ENCODE measurements around the gene UBL4B.
"Not testable (repeated sequence)": the region's sequence is repeated elsewhere in the genome, so short reads cannot be mapped to it uniquely, and the experiment has no call there.

The UBL4B gene

GRCh38 chr1:110076789-110077500 is 35.3 kb upstream of the UBL4B start:
- no peak for DNase-seq (ENCODE audit: low read depth)
- TF ChIP-seq CTCF (IDR thresholded peaks at IDR 0.05; ENCODE audit: insufficient read depth, low read depth, low read length, missing control alignments) = no peak
- no peak overlapping the region for H3K4me3 ChIP-seq (ENCODE audit: low read depth, low read length)

GRCh38 chr1:110079995-110080394 is 32.2 kb upstream of the UBL4B start:
- DNase-seq (ENCODE audit: low read depth); H3K4me3 ChIP-seq (ENCODE audit: low read depth, low read length): not testable (repeated sequence)

GRCh38 chr1:110081061-110081460 is 31.2 kb upstream of the UBL4B start:
- no peak for TF ChIP-seq CTCF (IDR thresholded peaks at IDR 0.05; ENCODE audit: insufficient read depth, low read depth, low read length, missing control alignments)
- H3K4me3 ChIP-seq (ENCODE audit: low read depth, low read length) = no peak overlapping the region

GRCh38 chr1:110082477-110082876 is 29.8 kb upstream of the UBL4B start:
- H3K4me3 ChIP-seq (ENCODE audit: low read depth, low read length) = no peak overlapping the region
- no peak for TF ChIP-seq CTCF (IDR thresholded peaks at IDR 0.05; ENCODE audit: insufficient read depth, low read depth, low read length, missing control alignments)
- DNase-seq (ENCODE audit: low read depth) = no peak

More at GRCh38 chr1:110081061-110081460, 31.2 kb upstream of the UBL4B start:
- DNase-seq (ENCODE audit: low read depth) = no peak

- TF ChIP-seq CTCF (IDR thresholded peaks at IDR 0.05; ENCODE audit: insufficient read depth, low read depth, low read length, missing control alignments) = no peak
- no peak for DNase-seq (ENCODE audit: low read depth)
Observed at GRCh38 chr1:110083061-110083865, 29.0 kb upstream of the UBL4B start.

GRCh38 chr1:110083866-110084226 is 28.4 kb upstream of the UBL4B start:
- H3K4me3 ChIP-seq (ENCODE audit: low read depth, low read length) = peak overlapping the region; percentile 58
- TF ChIP-seq CTCF (IDR thresholded peaks at IDR 0.05; ENCODE audit: insufficient read depth, low read depth, low read length, missing control alignments) = no peak
- no peak for DNase-seq (ENCODE audit: low read depth)

More at GRCh38 chr1:110083061-110083865, 29.0 kb upstream of the UBL4B start:
- H3K4me3 ChIP-seq (ENCODE audit: low read depth, low read length) = peak overlapping the region; percentile 58

- TF ChIP-seq CTCF (IDR thresholded peaks at IDR 0.05; ENCODE audit: insufficient read depth, low read depth, low read length, missing control alignments) = no peak
- DNase-seq (ENCODE audit: low read depth) = peak; percentile 59
- peak overlapping the region; percentile 58 for H3K4me3 ChIP-seq (ENCODE audit: low read depth, low read length)
Observed at GRCh38 chr1:110084227-110085078, 27.8 kb upstream of the UBL4B start.
